A673 (cell line): ENCODE results near the gene COLQ. TPM values are rescaled to one million over a fixed set of nuclear protein-coding genes. Genes with fewer than 3 reads are reported as not detected.

Experiments
- Bru-seq: library from RNA; stranded (reverse); fragments of 400-500 nt; gene quantifications from one replicate; lab custom pipeline; 2021; lab: Mats Ljungman, UMichigan
- BruChase-seq, 2 experiments: library from RNA; stranded (reverse); fragments of 400-500 nt; gene quantifications; one replicate each; lab custom pipeline; 2021; lab: Mats Ljungman, UMichigan
- BruUV-seq: library from RNA; stranded (reverse); fragments of 400-500 nt; replicated peaks from 2 replicates; lab custom pipeline; 2021; lab: Mats Ljungman, UMichigan
- CTCF ChIA-PET: fragments of 300-600 bp; sonication (Branson Sonifier 250); formaldehyde crosslinking; loops from one replicate; lab custom pipeline; 2022; ENCODE audit warnings: antibody characterized with exemption; lab: Charles Lee
- POLR2A ChIA-PET: fragments of 300-600 bp; sonication (Branson Sonifier 250); formaldehyde crosslinking; loops from one replicate; lab custom pipeline; 2022; ENCODE audit warnings: antibody characterized with exemption; ENCODE audit not compliant: low non-redundant PET; lab: Charles Lee
- DNase-seq: peaks from one replicate; pipeline ENCODE4 v3.0.0-alpha.2; 2015; ENCODE audit warnings: low spot score
- H3K27ac ChIP-seq: fragments of 200-600 bp; sonication (generic); 2 replicates; pipeline ENCODE4 v1.5.1; 2016; ENCODE audit warnings: mixed run types, low read depth, mild to moderate bottlenecking, mixed read lengths, antibody characterized with exemption, low read length; ENCODE audit not compliant: poor library complexity, severe bottlenecking
- H3K27me3 ChIP-seq: fragments of 200-600 bp; sonication (generic); replicated peaks from 2 replicates; pipeline ENCODE4 v1.6.1; 2017; ENCODE audit warnings: mixed run types, low read depth, mild to moderate bottlenecking, mixed read lengths, antibody characterized with exemption, low read length; ENCODE audit not compliant: insufficient read depth, poor library complexity
- H3K36me3 ChIP-seq: fragments of 200-600 bp; sonication (generic); 2 replicates; pipeline ENCODE4 v1.6.1; 2016; ENCODE audit warnings: mixed run types, mild to moderate bottlenecking, mixed read lengths, antibody characterized with exemption, low read length; ENCODE audit not compliant: insufficient read depth, poor library complexity, severe bottlenecking
- H3K4me1 ChIP-seq: fragments of 200-600 bp; sonication (generic); 2 replicates; pipeline ENCODE4 v1.6.1; 2017; ENCODE audit warnings: mixed run types, mild to moderate bottlenecking, mixed read lengths, antibody characterized with exemption, low read length; ENCODE audit not compliant: insufficient read depth, poor library complexity, severe bottlenecking
- H3K4me3 ChIP-seq: fragments of 200-600 bp; sonication (generic); 2 replicates; pipeline ENCODE4 v1.5.1; 2016; ENCODE audit warnings: low read depth, mixed run types, mild to moderate bottlenecking, mixed read lengths, low read length; ENCODE audit not compliant: poor library complexity, severe bottlenecking
- H3K9me3 ChIP-seq: fragments of 200-600 bp; sonication (generic); 2 replicates; pipeline ENCODE4 v1.6.1; 2016; ENCODE audit warnings: mixed run types, low read depth, mild to moderate bottlenecking, mixed read lengths, antibody characterized with exemption, low read length; ENCODE audit not compliant: poor library complexity, severe bottlenecking
- EZH2 ChIP-seq: fragments of 200-600 bp; sonication (generic); IDR thresholded peaks from 2 replicates; pipeline ENCODE4 v1.6.1; 2017; ENCODE audit warnings: borderline replicate concordance, low read depth, mild to moderate bottlenecking, mixed read lengths, antibody characterized with exemption, low read length; ENCODE audit not compliant: poor library complexity, severe bottlenecking
- intact Hi-C: fragments of 100-400 bp; cut with micrococcal nuclease; formaldehyde crosslinking; loops from one replicate; pipeline ENCODE4 v1.10.0; 2022; ENCODE audit not compliant: unreplicated experiment
- long read RNA-seq: library from polyadenylated mRNA; stranded (forward); transcript quantifications from one replicate; pipeline ENCODE4 v2.0.0, GENCODE V29; 2022
- total RNA-seq: library from RNA; stranded (reverse); gene quantifications from 2 replicates; pipeline ENCODE4 v1.2.3, GENCODE V29; 2021
- TF ChIP-seq, protein P1 (sequence below): fragments of 300-800, 200-600 bp; sonication (generic); conservative IDR thresholded peaks from 2 replicates; pipeline ENCODE4 v1.5.1; 2017; ENCODE audit warnings: low read depth, mild to moderate bottlenecking, antibody characterized with exemption, low read length, moderate library complexity, mixed read lengths

Gene COLQ
- total RNA-seq (0.21 and 1.3 TPM in 2 replicates), Bru-seq, nascent RNA (percentile 36 among the genes with signal in this experiment), BruChase-seq, experiment 1, labeled RNA remaining after a 2-hour chase (percentile 41 among the genes with signal in this experiment), BruChase-seq, experiment 2, labeled RNA remaining after a 6-hour chase (percentile 32 among the genes with signal in this experiment)
- long read RNA-seq, partial matches to known transcripts, result 0 of 1 reads
- long read RNA-seq, other reads (novel, unspliced or antisense), result 1 of 1 reads

DNA sequence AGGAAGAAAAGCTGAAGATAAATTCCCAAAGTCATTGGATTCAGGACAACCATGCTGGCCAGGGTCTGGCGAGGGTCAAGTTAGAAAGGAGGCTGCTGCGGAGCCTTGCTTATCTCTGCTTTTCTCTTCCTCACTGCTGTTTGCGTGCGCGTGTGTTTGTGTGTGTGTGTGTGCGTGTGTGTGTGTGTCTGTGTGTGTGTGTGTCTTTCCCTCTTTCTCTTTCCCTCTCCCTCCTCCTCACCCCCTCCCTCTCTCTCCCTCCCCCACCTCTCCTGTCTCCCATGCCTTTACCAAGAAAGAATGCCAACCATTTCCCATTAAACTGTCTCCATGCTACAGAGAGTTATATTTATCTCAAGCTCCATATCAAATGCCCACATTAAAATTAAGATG is at the start of gene COLQ:
Gene COLQ (minus strand): TSS at position 134 of the 393 bp plus-strand sequence. CDS start 81 bp downstream, at position 53.
- ChIA-PET CTCF (no interaction called here), POLR2A (no interaction called here)
- no peak for TF ChIP-seq EZH2
- BruUV-seq, result no TSS peak
- Histone ChIP-seq H3K27ac (no peak within 1 kb of the TSS), H3K4me1 (no peaks in the 10 kb centered on the region), H3K36me3 (no peaks in the 10 kb centered on the region), H3K27me3 (peaks cover 4% of the 10 kb centered on the region), H3K4me3 (no peak within 1 kb of the TSS), H3K9me3 (no peaks in the 10 kb centered on the region)
- DNase-seq, result no peak
- intact Hi-C loops, result no loop called here

DNA sequence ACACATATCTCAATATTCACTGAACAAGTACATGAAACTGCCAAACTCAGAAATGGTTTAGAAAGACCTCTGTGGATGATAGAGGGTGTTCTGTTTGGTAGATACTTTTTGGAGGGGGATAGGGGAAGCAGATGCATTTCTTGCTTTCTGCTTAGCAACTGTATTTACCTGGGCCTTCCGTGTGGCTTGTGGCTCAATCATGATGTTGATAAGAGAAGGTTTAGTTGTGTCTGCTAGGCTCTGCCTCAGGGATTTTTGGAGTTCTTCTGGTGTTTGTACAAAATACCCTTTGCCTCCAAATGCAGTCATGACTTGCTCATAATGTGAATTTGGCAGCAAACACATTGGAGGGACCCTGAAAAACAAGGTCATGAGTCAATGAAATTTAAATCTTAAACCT is 41.7 kb upstream of the COLQ start:
- H3K4me1 ChIP-seq, result no peaks in the 10 kb centered on the region
- intact Hi-C loops, result no loop called here
- no peaks in the 10 kb centered on the region for H3K27me3 ChIP-seq
- ChIA-PET POLR2A (no interaction called here), CTCF (no interaction called here)
- H3K36me3 ChIP-seq, result peaks cover 18% of the 10 kb centered on the region
- H3K4me3 ChIP-seq, result no peak overlapping the region
- no TSS peak for BruUV-seq
- no peak for TF ChIP-seq EZH2
- H3K27ac ChIP-seq, result no peak overlapping the region
- no peaks in the 10 kb centered on the region for H3K9me3 ChIP-seq
- no peak for DNase-seq

DNA sequence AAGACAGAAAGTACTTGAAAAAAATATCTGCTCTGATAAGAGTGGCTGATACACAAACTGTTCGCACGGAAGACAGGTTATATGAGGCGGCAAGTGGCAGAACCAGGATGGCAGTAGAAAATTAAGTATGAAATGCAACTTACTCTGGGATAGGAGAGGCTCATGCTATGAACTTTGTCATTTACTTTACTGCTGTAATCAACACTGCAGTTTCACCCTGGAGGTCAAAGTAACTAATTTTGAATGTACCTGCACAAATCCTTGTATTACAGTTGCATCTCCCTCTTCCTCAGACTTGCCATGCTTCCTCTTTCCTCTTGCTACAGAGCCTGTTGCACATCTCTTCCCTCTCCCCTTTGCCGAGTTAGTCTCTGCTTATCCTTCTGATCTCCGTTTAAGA is 41.1 kb upstream of the COLQ start:
- TF ChIP-seq EZH2, result no peak
- TF ChIP-seq, protein P1, sequence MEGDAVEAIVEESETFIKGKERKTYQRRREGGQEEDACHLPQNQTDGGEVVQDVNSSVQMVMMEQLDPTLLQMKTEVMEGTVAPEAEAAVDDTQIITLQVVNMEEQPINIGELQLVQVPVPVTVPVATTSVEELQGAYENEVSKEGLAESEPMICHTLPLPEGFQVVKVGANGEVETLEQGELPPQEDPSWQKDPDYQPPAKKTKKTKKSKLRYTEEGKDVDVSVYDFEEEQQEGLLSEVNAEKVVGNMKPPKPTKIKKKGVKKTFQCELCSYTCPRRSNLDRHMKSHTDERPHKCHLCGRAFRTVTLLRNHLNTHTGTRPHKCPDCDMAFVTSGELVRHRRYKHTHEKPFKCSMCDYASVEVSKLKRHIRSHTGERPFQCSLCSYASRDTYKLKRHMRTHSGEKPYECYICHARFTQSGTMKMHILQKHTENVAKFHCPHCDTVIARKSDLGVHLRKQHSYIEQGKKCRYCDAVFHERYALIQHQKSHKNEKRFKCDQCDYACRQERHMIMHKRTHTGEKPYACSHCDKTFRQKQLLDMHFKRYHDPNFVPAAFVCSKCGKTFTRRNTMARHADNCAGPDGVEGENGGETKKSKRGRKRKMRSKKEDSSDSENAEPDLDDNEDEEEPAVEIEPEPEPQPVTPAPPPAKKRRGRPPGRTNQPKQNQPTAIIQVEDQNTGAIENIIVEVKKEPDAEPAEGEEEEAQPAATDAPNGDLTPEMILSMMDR, result no peak
- no peak for DNase-seq
- CTCF ChIA-PET, result no interaction called here

DNA sequence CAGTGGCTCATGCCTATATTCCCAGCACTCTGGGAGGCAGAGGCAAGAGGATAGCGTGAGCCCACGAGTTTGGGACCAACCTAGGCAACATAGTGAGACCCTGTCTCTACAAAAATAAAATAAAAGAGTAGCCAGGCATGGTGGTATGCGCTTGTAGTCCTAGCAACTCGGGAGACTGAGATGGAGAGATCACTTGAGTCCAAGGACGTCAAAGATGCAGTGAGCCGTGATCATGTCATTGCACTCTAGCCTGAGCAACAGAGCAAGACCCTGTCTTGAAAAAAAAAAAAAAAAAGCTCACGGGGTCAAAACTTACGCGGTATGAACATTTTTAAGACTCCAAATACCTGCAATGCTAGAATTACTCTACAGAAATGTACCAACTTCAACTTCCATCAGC is 37.1 kb upstream of the COLQ start:
- no TSS peak for BruUV-seq
- ChIA-PET CTCF (interaction anchor here (0.5 kb wide), 1 partner anchor 127 kb away, joined by 3 read pairs; no protein-coding TSS in a partner anchor), POLR2A (no interaction called here)
- peaks cover 2% of the 10 kb centered on the region for H3K36me3 ChIP-seq
- H3K9me3 ChIP-seq, result no peaks in the 10 kb centered on the region
- no peak overlapping the region for H3K4me3 ChIP-seq
- no peaks in the 10 kb centered on the region for H3K4me1 ChIP-seq
- DNase-seq, result no peak
- TF ChIP-seq, protein P1, result no peak
- H3K27me3 ChIP-seq, result no peaks in the 10 kb centered on the region
- no peak overlapping the region for H3K27ac ChIP-seq
- intact Hi-C loops, result loop anchor here (5.0 kb wide), 1 partner anchor 356 kb away; no protein-coding TSS in a partner anchor

More for the DNA sequence above, 41.1 kb upstream of the COLQ start:
- no TSS peak for BruUV-seq
- Histone ChIP-seq H3K4me3 (no peak overlapping the region), H3K9me3 (no peaks in the 10 kb centered on the region), H3K27ac (no peak overlapping the region), H3K4me1 (no peaks in the 10 kb centered on the region), H3K36me3 (peaks cover 12% of the 10 kb centered on the region), H3K27me3 (no peaks in the 10 kb centered on the region)
- intact Hi-C loops, result no loop called here
- POLR2A ChIA-PET, result no interaction called here
